NT2/D1 (cell line): Measurements from ENCODE around the gene SURF1.

ENCODE experiments used
- YY1 ChIP-seq: IDR thresholded peaks from 2 replicates; pipeline ENCODE4 v1.6.1; 2011; ENCODE audit not compliant: insufficient read length, insufficient read depth
- ZNF274 ChIP-seq: IDR thresholded peaks from 2 replicates; pipeline ENCODE4 v1.6.1; 2011; ENCODE audit warnings: mild to moderate bottlenecking, low read depth, low read length

- no peak for TF ChIP-seq ZNF274
- peak; percentile 55 for TF ChIP-seq YY1
Measured at GRCh38 chr9:133356391-133357091, at the start of gene SURF1, which contains the start of gene SURF2.
